Measurements from ENCODE around the gene OARD1. TPM values are rescaled to one million over a fixed set of nuclear protein-coding genes. Genes with fewer than 3 reads are reported as not detected.

Gene OARD1
- polyA plus RNA-seq, 1 of the 3 experiments (the other 2 are of a cell fraction), result 5.6 TPM

GRCh38 chr6:41039060-41039998 lies 32.8 kb downstream of the OARD1 start, which contains the start of gene UNC5CL:
Gene UNC5CL (minus strand): TSS chr6:41039221. CDS start chr6:41035074, 4,147 bp downstream.
- Histone ChIP-seq H3K9me3 (no peaks in the 10 kb centered on the region), H3K9ac (no peak within 1 kb of the TSS), H3F3A (replicated peaks; ENCODE audit: insufficient read depth) (no peaks in the 10 kb centered on the region), H4K20me1 (ENCODE audit: insufficient read depth) (no peaks in the 10 kb centered on the region), H3K9me2 (no peaks in the 10 kb centered on the region), H3K27me3 (ENCODE audit: insufficient read depth) (no peaks in the 10 kb centered on the region), H3K79me2 (ENCODE audit: insufficient read depth) (no peaks in the 10 kb centered on the region), H3K27ac (ENCODE audit: low read depth in 2 of 2, low read length in 1 of 2) (no peak within 1 kb of the TSS), H3K4me3 (ENCODE audit: low read depth in 2 of 2, low read length in 1 of 2) (no peak within 1 kb of the TSS), H3K36me3 (replicated peaks in 1 of 2; ENCODE audit: control insufficient read depth in 1 of 2, insufficient read depth in 2 of 2, low read length in 1 of 2) (no peaks in the 10 kb centered on the region), H2AFZ (ENCODE audit: low read depth) (no peak within 1 kb of the TSS), H3K4me2 (no peak within 1 kb of the TSS), H3K4me1 (ENCODE audit: control insufficient read depth in 1 of 2, insufficient read depth in 2 of 2, low read depth in 1 of 2, low read length in 1 of 2) (no peaks in the 10 kb centered on the region; a peak in 1 of 4 replicates)
- ChIA-PET CTCF (interaction anchor here (1.3 to 4.2 kb wide), 7 partner anchors 11 to 1058 kb away, joined by 3 to 30 read pairs (median 4); partner anchors contain the start of gene APOBEC2), POLR2A (interaction anchor here (1.3 kb wide), 1 partner anchor 9 kb away, joined by 5 read pairs; no protein-coding TSS in a partner anchor)
- 72% methylated on average over 8 of the region's 10 CpGs for WGBS (ENCODE audit: low lambda C conversion rate)
- peak; percentile 45 for DNase-seq
- TF ChIP-seq CTCF (IDR thresholded peaks at IDR 0.05), result peak; percentile 63
- 0 out of 2 replicates have a peak, but pooled peaks have one; percentile 15 for TF ChIP-seq RAD21 (IDR thresholded peaks at IDR 0.05; ENCODE audit: low read length)
- no peak for TF ChIP-seq GATA2 (CRISPR knock-in tag; IDR thresholded peaks at IDR 0.05)

GRCh38 chr6:41038205-41038604 lies 34.0 kb downstream of the OARD1 start:
- Histone ChIP-seq H3F3A (replicated peaks; ENCODE audit: insufficient read depth) (no peaks in the 10 kb centered on the region), H3K36me3 (replicated peaks in 1 of 2; ENCODE audit: control insufficient read depth in 1 of 2, insufficient read depth in 2 of 2, low read length in 1 of 2) (no peaks in the 10 kb centered on the region), H3K27ac (ENCODE audit: low read depth in 2 of 2, low read length in 1 of 2) (no peak overlapping the region), H3K4me1 (ENCODE audit: control insufficient read depth in 1 of 2, insufficient read depth in 2 of 2, low read depth in 1 of 2, low read length in 1 of 2) (no peaks in the 10 kb centered on the region; a peak in 1 of 4 replicates), H2AFZ (ENCODE audit: low read depth) (no peak overlapping the region), H3K4me3 (ENCODE audit: low read depth in 2 of 2, low read length in 1 of 2) (no peak overlapping the region), H3K79me2 (ENCODE audit: insufficient read depth) (no peaks in the 10 kb centered on the region), H3K9ac (no peak overlapping the region), H3K9me3 (no peaks in the 10 kb centered on the region), H3K27me3 (ENCODE audit: insufficient read depth) (no peaks in the 10 kb centered on the region), H3K9me2 (no peaks in the 10 kb centered on the region), H3K4me2 (no peak overlapping the region), H4K20me1 (ENCODE audit: insufficient read depth) (no peaks in the 10 kb centered on the region)
- no peak for DNase-seq
- WGBS (ENCODE audit: low lambda C conversion rate), result 17% methylated on average over 1 of the region's 3 CpGs
- TF ChIP-seq GABPA (IDR thresholded peaks at IDR 0.05; ENCODE audit: low read depth) (no peak), YY1 (IDR thresholded peaks at IDR 0.05; ENCODE audit: low read depth) (no peak), JUND (IDR thresholded peaks at IDR 0.05) (no peak), PBX3 (IDR thresholded peaks at IDR 0.05) (no peak), FOXM1 (IDR thresholded peaks at IDR 0.05; ENCODE audit: low read depth) (no peak), ZBTB33 (IDR thresholded peaks at IDR 0.05; ENCODE audit: borderline replicate concordance, low read depth) (no peak), SIN3A (IDR thresholded peaks at IDR 0.05; ENCODE audit: borderline replicate concordance, low read depth, low read length) (no peak)
- ChIA-PET POLR2A (interaction anchor here (0.6 kb wide), 1 partner anchor 1725 kb away, joined by 4 read pairs; no protein-coding TSS in a partner anchor), CTCF (interaction anchor here (2.5 to 3.0 kb wide), 2 partner anchors 10 to 11 kb away, joined by 10 to 26 read pairs; no protein-coding TSS in a partner anchor)
